AG10803 (cell line): ENCODE measurements around the gene UBASH3B.

Source experiments
- DNase-seq: peaks from one replicate; pipeline ENCODE4 v3.0.0; 2010; ENCODE audit warnings: low read depth
- H3K4me3 ChIP-seq: 2 replicates; pipeline ENCODE4 v1.5.1; 2011; ENCODE audit warnings: mild to moderate bottlenecking, low read length, control low read depth
- CTCF ChIP-seq: conservative IDR thresholded peaks from 2 replicates; pipeline ENCODE4 v1.5.1; 2011; ENCODE audit warnings: mild to moderate bottlenecking, low read length, control low read depth, inconsistent platforms

UBASH3B gene

GRCh38 chr11:122697636-122698167 is 42.2 kb downstream of the UBASH3B start:
- H3K4me3 ChIP-seq: no peak overlapping the region
- TF ChIP-seq CTCF: no peak
- DNase-seq: peak; percentile 55

DNA sequence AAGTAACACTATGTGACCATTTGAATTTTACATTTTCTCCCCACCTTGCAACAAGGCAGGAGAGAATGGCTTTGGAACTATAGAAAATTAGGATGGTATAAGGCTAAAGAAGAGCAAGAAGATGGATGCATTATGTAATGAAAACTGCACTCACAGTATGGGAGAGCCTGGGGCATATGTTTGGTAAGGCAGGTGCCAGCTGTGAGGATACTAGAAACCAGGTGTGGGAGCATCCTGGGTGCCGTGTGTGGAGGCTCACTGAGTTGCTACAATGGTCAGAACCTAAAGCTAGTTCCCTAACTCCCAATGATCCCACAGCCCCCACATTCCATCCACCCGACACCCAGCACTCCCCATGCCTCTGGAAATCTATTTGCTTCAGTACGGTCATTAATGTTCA is 42.9 kb downstream of the UBASH3B start:
- no peak for DNase-seq
- no peak for TF ChIP-seq CTCF
- no peak overlapping the region for H3K4me3 ChIP-seq

- DNase-seq: no peak
- no peak for TF ChIP-seq CTCF
- H3K4me3 ChIP-seq: no peak overlapping the region
Observed at GRCh38 chr11:122700666-122701065, 45.1 kb downstream of the UBASH3B start.

- TF ChIP-seq CTCF: no peak
- DNase-seq: no peak
- no peak overlapping the region for H3K4me3 ChIP-seq
Observed at GRCh38 chr11:122701143-122701542, 45.6 kb downstream of the UBASH3B start.

- TF ChIP-seq CTCF: no peak
- DNase-seq: no peak
Observed at GRCh38 chr11:122703541-122704272, 48.2 kb downstream of the UBASH3B start.

GRCh38 chr11:122705396-122705795 is 49.9 kb downstream of the UBASH3B start:
- no peak for TF ChIP-seq CTCF
- H3K4me3 ChIP-seq: no peak overlapping the region
- DNase-seq: no peak

More at GRCh38 chr11:122703541-122704272, 48.2 kb downstream of the UBASH3B start:
- H3K4me3 ChIP-seq: no peak overlapping the region
